Prostate gland (tissue), 2 donors: ENCODE measurements around the gene LENG1. TPM values are rescaled to one million over a fixed set of nuclear protein-coding genes. Genes with fewer than 3 reads are reported as not detected.

Source experiments
- DNase-seq: peaks from one replicate; pipeline ENCODE4 v3.0.0-alpha.2; 2019; ENCODE audit warnings: low spot score
- H3K27ac ChIP-seq, 2 donors: fragments of 200-600 bp; sonication (generic); 2 replicates each; pipeline ENCODE4 v1.5.1; 2017 to 2019
- H3K27me3 ChIP-seq: fragments of 200-600 bp; sonication (generic); replicated peaks from 2 replicates; pipeline ENCODE4 v1.5.1; 2019; ENCODE audit not compliant: insufficient read depth
- H3K36me3 ChIP-seq, 2 donors: fragments of 200-600 bp; sonication (generic); 1 replicate in 1 of 2; 2 replicates in 1 of 2; pipeline versions ENCODE4 v1.5.1 to v1.8.1; 2017 to 2019
- H3K4me1 ChIP-seq: fragments of 200-600 bp; sonication (generic); replicated peaks from 2 replicates; pipeline ENCODE4 v1.5.1; 2019
- H3K4me3 ChIP-seq, 2 donors: fragments of 200-600 bp; sonication (generic); 2 replicates each; pipeline ENCODE4 v1.5.1; 2017 to 2019
- H3K9me3 ChIP-seq: fragments of 200-600 bp; sonication (generic); 2 replicates; pipeline ENCODE4 v1.5.1; 2017
- POLR2A ChIP-seq: fragments of 450-650 bp; IDR thresholded peaks from one replicate; pipeline ENCODE4 v1.6.1; 2016; ENCODE audit warnings: antibody characterized with exemption, mild to moderate bottlenecking
- POLR2AphosphoS5 ChIP-seq: sonication (generic); formaldehyde crosslinking; IDR thresholded peaks from one replicate; pipeline ENCODE4 v1.6.1; 2017; ENCODE audit warnings: antibody characterized with exemption
- WGBS: methylation state at CpG from one replicate; pipeline ENCODE4 v1.1.5; 2018; 5-methylcytosine and 5-hydroxymethylcytosine counted together
- intact Hi-C: fragments of 100-400 bp; cut with DNase I; formaldehyde crosslinking; loops from one replicate; pipeline ENCODE4 v1.14.2; 2022
- total RNA-seq, 2 donors: library from RNA; depleted of rRNA; stranded (reverse); fragments of >200 nt; gene quantifications; one replicate each; pipeline ENCODE4 v1.1.0, GENCODE V29; 2016
- TF ChIP-seq, protein P1 (sequence below), 4 experiments: fragments of 200-600 bp in 2 of 4; fragments of 450-650 bp in 2 of 4; sonication (generic) in 2 of 4; IDR thresholded peaks; 1 replicate in 3 of 4; 2 replicates in 1 of 4; pipeline ENCODE4 v1.5.1; 2016 to 2019; ENCODE audit warnings: antibody characterized with exemption in 4 of 4, mild to moderate bottlenecking in 2 of 4, moderate library complexity in 2 of 4

LENG1 gene
- total RNA-seq, 2 donors from 2014 or later = 7.6 to 14.7 TPM

DNA sequence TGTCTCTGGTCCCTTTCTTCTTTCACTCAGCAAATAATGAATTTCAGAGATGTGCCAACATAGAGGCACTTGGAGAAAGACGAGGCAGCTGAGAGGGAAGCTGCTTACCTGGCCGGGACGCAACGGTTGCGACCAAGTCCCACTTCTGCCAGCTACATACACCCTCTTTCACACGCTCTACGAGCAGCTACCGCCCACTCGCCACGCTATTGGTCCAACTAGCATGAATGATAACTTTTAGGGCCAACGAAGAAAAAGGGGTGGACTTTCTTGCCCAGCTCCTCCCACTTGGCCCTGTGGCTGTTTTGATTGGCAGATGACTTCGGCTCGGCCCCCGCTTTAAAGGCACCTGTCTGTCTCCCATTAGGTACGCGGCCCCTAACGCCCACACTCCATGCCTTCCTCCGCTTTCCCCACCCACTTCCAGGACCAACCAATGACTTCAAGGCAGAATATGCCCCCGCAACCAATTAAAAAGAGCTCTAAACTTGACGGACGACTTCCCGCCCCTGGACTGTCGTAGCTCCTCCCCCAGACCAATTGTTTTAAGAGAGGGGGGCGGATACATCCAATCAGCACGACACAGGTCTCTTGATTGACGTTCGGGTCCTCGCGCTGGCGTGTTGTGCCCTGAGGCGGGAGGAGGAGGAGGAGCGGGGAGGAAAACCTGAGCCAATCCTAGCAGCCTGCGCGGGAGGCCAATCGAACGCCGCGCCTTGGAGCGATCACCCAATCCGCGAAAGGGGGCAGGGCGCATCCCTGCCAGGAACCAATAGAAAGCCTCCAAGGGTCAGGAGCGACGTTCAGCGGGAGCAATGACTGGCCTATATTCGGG lies 22.4 kb downstream of the LENG1 start:
- TF ChIP-seq POLR2A (peak; percentile 82), POLR2AphosphoS5 (peak; percentile 98)
- TF ChIP-seq, protein P1, sequence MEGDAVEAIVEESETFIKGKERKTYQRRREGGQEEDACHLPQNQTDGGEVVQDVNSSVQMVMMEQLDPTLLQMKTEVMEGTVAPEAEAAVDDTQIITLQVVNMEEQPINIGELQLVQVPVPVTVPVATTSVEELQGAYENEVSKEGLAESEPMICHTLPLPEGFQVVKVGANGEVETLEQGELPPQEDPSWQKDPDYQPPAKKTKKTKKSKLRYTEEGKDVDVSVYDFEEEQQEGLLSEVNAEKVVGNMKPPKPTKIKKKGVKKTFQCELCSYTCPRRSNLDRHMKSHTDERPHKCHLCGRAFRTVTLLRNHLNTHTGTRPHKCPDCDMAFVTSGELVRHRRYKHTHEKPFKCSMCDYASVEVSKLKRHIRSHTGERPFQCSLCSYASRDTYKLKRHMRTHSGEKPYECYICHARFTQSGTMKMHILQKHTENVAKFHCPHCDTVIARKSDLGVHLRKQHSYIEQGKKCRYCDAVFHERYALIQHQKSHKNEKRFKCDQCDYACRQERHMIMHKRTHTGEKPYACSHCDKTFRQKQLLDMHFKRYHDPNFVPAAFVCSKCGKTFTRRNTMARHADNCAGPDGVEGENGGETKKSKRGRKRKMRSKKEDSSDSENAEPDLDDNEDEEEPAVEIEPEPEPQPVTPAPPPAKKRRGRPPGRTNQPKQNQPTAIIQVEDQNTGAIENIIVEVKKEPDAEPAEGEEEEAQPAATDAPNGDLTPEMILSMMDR (IDR thresholded peaks at IDR 0.05) = no peak
- Histone ChIP-seq H3K36me3 (peaks cover 0 to 5% of the 10 kb centered on the region in 2 donors), H3K4me1 (peaks cover 7% of the 10 kb centered on the region), H3K27ac (peak overlapping the region; percentile 92 to 97), H3K27me3 (no peaks in the 10 kb centered on the region), H3K4me3 (peak overlapping the region; percentile 94 to 99), H3K9me3 (no peaks in the 10 kb centered on the region)
- intact Hi-C loops = loop anchor here (2.0 to 10.0 kb wide), 2 partner anchors 22 to 272 kb away; partner anchors contain the start of genes LENG1 and MYADM
- peak; percentile 99 for DNase-seq
- under 1% methylated on average over 46 of the region's 46 CpGs for WGBS

DNA sequence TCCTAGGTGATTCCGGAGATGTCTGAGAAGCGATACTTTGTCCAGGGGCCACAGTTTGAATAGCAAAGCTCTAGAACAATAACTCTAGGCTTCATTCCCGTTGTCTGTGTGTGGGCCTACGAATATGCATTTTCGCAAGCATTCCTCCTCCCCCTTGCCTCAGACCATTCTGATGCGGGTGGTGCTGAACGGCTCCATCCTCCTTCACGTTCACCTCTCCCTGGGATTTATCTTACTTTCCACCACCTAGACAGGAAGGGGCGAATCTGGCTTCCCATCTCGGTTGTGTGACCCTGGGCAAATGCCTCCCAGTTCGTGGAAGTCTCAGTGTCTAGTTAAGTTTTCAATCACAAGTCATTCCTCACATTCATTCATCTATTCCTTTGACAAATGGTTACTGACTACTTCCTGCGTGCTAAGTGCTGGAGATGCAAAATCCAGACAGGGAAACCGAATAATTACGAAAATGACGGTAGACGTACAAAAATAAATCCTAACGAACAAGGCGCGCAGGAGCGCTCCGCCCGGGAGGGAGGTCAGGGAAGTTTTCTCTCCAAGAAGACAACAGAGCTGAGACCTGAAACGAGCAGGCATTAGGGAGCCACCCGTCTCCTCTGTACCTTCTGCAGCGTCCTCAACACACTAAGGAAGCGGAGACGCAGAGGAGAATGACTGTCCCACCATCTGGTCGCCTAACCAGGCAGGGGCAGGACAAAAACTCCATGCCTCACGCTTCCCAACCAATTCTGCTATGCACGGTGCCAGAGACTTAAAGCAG lies 23.2 kb downstream of the LENG1 start:
- H3K27ac ChIP-seq = peak overlapping the region; percentile 49 to 60
- H3K36me3 ChIP-seq = peaks cover 0 to 7% of the 10 kb centered on the region in 2 donors
- H3K27me3 ChIP-seq = no peaks in the 10 kb centered on the region
- no peak for TF ChIP-seq POLR2AphosphoS5
- TF ChIP-seq, protein P1 (IDR thresholded peaks at IDR 0.05) = no peak
- no peak for TF ChIP-seq POLR2A
- DNase-seq = no peak
- intact Hi-C loops = loop anchor here (2.0 to 10.0 kb wide), 2 partner anchors 23 to 271 kb away; partner anchors contain the start of genes LENG1 and MYADM
- H3K4me3 ChIP-seq = peak overlapping the region; percentile 25 to 37
- H3K4me1 ChIP-seq = peaks cover 7% of the 10 kb centered on the region
- H3K9me3 ChIP-seq = no peaks in the 10 kb centered on the region
- 4% methylated on average over 30 of the region's 30 CpGs for whole genome bisulfite sequencing

DNA sequence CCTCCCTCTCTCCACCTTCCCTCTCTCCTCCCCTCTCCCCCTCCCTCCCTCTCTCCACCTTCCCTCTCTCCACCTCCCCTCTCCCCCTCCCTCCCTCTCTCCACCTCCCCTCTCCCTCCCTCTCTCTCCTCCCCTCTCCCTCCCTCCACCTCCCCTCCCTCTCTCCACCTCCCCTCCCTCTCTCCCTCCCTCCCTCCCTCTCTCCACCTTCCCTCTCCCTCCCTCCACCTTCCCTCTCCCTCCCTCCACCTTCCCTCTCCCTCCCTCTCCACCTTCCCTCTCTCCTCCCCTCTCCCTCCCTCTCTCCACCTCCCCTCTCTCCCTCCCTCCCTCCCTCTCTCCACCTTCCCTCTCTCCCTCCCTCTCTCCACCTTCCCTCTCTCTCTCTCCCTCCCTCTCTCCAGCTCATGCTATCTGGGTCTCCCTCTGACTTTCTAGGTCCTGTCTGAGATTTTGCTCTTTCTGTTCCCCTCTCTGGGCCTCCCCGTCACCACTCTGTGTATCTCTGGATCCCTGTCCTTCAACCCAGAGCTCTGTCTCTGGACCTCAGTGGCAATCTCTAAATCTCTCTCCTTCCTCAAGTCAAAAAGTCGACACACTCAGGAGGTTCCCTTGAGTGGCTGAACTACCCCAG lies 25.4 kb downstream of the LENG1 start:
- Histone ChIP-seq H3K4me1 (peaks cover 7% of the 10 kb centered on the region), H3K4me3 (no peak overlapping the region), H3K27me3 (no peaks in the 10 kb centered on the region), H3K36me3 (peaks cover 5 to 7% of the 10 kb centered on the region in 2 donors), H3K27ac (no peak overlapping the region), H3K9me3 (no peaks in the 10 kb centered on the region)
- intact Hi-C loops = loop anchor here (10.0 kb wide), 1 partner anchor 269 kb away; the partner anchor contains the start of gene MYADM
- WGBS = 63% methylated on average over 2 of the region's 2 CpGs
- DNase-seq = no peak
- TF ChIP-seq POLR2AphosphoS5 (no peak), POLR2A (no peak)
- TF ChIP-seq, protein P1 (IDR thresholded peaks at IDR 0.05) = no peak

GRCh38 chr19:54133312-54133956 lies 26.1 kb downstream of the LENG1 start:
- Histone ChIP-seq H3K9me3 (no peaks in the 10 kb centered on the region), H3K36me3 (peaks cover 5 to 7% of the 10 kb centered on the region in 2 donors), H3K4me1 (peaks cover 2% of the 10 kb centered on the region), H3K27ac (no peak overlapping the region), H3K4me3 (no peak overlapping the region), H3K27me3 (no peaks in the 10 kb centered on the region)
- DNase-seq = no peak
- TF ChIP-seq POLR2AphosphoS5 = no peak
- TF ChIP-seq, protein P1 (IDR thresholded peaks at IDR 0.05) = no peak
- no peak for TF ChIP-seq POLR2A
- WGBS = 75% methylated on average over 10 of the region's 10 CpGs
- intact Hi-C loops = loop anchor here (10.0 kb wide), 1 partner anchor 269 kb away; the partner anchor contains the start of gene MYADM
